Endometrium (tissue), 2 donors: ENCODE results near the gene ATXN7L1.
"Not testable (repeated sequence)": the region's sequence is repeated elsewhere in the genome, so short reads cannot be mapped to it uniquely, and the experiment has no call there.

Experiments used
- FAIRE-seq: peaks from 2 replicates; lab custom pipeline; 2012; peaks lifted over from hg19 to GRCh38; lab: Jason Lieb, UNC
- donor health status: control.
- donor health status: control.

Gene ATXN7L1

GRCh38 chr7:105860793-105861192, 15.6 kb downstream of the ATXN7L1 start:
- FAIRE-seq, result no peak

GRCh38 chr7:105857009-105857952, 19.1 kb downstream of the ATXN7L1 start:
- no peak for FAIRE-seq

DNA sequence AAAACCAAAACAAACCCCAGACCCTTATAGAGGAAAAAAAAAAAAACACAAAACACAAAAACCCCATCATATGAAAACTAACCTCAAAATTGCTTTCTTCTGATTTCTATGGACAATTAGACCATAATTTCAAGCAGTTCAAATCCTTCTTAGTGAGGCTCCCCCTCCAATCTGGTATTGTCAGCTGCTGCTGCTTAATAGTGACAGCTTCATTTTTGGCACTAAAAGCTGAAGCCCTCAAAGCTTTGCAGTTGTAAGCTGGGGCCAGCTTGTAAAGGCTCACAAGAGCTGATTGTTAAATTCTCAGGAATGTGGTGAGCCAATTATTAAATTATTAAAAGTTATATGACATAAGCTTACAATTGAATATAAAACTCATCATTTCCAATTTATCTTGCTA, 21.9 kb downstream of the ATXN7L1 start:
- FAIRE-seq, result no peak

DNA sequence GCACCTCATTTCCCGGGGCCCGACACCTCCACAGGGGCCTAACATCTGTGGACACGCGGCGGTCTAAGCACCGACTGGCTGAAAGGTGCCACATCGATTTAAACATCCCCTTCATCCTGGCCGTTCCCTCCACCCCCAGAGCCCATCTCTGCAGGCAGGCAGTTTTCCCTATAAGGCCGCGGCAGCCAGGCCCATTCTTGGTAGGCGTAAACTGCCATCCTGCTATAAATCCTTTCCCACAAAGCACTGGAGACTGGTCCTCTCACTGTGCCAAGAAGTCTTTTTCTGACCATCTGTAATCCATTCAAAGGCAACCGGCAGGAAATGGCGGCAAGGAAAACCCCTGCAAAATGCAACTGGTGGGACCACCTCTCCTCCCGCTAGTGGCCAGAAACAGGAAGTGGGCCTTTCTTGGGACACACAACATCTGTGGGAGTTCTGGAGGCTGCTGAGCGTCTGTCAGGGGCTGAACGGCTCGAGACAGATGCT, 22.4 kb downstream of the ATXN7L1 start:
- no peak for FAIRE-seq

- FAIRE-seq, result no peak
These were observed 25.3 kb downstream of the ATXN7L1 start for GRCh38 chr7:105851064-105851463.

DNA sequence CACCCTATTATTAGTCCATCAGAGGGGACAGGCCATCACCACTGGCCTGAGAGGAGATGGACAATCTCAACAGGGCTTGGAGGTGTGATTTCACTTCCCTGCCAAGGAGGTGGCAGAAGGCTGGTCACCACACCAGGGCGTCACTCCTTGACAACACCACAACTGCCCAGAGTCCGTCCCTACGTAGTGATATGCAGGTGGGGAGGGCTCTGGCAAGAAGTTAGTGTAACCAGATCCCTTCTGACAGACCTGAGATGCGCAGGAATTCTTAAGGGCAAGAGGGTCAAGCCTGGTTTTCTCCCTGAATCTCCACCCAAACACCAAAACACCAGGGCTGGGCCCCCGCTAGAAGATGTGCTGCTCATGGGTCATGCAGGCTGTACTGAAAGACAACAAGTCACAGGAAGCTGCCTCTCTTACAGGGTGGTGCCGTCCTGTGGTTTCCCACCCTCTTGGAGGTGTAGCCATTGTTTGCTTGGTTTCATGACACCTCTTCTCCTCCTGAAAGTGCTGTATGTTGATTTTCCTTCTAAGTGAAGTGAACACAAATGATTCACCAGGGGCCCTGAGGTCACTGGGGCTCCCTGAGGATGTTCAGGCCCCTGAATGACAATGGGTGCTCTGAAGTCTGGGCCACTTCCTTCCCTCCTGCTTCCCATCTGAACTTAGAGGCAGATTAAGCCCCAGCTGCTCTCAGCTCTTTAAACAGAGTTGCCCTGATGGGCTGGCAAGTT, 27.1 kb downstream of the ATXN7L1 start:
- no peak for FAIRE-seq

DNA sequence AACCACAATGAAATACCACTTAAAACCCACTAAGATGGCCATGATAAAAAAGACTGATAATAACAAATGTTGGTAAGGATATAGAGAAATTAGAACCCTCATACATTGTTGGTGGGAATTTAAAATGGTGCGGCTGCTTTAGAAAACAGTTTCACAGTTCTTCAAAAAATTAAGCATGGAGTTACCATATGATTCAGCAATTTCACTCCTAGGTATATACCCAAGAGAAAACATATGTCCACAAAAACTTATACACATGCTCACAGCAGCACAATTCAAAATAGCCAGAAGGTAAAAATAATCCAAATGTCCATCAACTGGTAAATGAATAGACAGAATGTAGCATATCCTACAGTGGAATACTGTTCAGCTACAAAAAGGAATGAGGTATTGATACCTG, 30.0 kb downstream of the ATXN7L1 start:
- no peak for FAIRE-seq

DNA sequence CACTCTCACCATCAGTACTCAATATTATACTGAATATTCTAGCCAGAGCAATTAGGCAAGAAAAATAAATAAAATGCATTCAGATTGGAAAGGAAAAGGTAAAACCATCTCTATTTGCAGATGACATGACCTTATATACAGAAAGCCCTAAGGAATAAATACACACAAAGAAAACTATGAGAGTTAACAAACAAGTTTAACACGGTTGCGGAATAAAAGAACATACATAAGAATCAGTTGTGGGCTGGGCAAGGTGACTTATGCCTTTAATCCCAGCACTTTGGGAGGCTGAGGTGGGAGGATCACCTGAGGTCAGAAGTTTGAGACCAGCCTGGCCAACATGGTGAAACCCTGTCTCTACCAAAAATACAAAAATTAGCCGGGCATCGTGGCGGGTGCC, 31.7 kb downstream of the ATXN7L1 start:
- not testable (repeated sequence) for FAIRE-seq

- FAIRE-seq, result no peak
These were observed 34.5 kb downstream of the ATXN7L1 start for GRCh38 chr7:105841866-105842265.

GRCh38 chr7:105840981-105841749, 35.2 kb downstream of the ATXN7L1 start:
- FAIRE-seq, result no peak

DNA sequence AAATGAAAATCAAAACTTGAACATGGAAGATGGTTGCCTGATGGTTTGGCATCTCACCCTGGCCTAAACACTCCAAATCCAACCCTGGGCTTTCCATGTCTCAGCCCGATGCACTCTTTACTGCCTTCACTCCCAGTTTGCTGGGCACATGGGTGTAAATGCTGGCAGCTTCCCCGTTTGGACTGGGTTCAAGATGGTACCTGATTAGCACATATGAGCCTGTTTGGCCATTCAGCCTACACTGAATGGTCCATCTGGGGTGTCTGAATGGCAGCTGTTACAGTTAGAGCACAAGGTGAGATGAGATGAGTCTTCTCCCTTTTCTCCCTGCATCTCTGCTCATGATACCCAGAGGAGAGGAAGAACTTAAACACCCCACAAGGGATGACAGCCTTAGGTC, 37.1 kb downstream of the ATXN7L1 start:
- no peak for FAIRE-seq

- no peak for FAIRE-seq
These were observed 37.7 kb downstream of the ATXN7L1 start for GRCh38 chr7:105838627-105839231.

DNA sequence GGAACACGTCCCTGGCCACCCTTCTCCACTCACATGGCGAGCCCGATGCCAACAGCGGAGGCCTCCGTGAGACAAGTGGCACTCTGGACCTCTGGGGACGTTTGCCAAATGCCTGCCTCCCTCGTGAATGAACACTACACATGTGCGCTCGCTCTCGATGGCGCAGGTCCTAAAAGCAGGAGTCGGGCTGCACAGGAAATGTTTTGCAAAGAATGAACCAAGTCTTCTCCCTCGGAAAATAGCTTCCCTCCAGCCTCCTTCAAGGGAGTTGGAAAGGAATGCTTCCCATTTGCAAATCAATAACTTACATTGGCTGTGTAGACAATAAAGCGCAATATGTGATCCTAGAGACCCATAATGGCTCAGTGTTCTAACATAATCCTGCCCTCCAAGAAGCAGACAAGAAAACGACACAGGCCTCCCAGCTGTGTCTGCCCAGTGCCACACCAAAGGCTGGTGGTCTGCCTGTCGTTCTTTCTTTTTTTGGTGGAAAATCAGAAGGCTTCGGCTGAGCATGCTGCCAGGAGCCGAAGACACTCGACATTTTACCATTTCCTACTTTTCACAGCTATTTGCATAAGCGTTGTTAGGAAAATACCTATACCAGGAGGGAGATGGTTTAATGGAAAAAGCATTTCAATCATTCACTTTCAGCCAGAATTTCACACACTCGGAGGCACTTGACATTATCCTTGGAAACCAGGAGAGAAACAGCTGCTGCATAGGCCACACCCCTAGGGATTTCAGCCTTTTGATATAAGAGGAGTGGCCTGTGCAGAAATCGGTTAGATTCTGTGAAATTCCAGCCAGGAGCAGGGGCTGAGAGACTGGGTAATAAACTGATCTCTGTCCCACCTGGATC, 38.4 kb downstream of the ATXN7L1 start:
- FAIRE-seq, result no peak

DNA sequence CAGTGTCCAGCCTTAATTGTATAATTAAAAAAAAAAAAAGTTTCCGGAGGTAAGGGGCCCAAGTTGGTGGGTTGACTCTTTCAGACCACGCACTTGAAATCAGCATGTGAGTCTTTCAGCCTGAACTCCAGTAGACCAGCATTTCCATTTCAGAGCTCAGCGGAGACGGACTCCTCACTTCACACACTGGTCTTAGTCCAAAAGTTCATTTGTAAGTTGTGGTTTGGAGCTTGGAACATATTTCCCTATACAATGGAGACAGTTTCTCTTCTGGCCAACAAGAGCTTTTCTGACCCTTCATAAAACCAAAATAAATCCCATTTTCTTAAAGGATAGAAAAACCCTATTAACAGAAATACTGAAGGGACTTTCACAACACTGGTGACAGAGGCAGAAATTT, 41.0 kb downstream of the ATXN7L1 start:
- no peak for FAIRE-seq

DNA sequence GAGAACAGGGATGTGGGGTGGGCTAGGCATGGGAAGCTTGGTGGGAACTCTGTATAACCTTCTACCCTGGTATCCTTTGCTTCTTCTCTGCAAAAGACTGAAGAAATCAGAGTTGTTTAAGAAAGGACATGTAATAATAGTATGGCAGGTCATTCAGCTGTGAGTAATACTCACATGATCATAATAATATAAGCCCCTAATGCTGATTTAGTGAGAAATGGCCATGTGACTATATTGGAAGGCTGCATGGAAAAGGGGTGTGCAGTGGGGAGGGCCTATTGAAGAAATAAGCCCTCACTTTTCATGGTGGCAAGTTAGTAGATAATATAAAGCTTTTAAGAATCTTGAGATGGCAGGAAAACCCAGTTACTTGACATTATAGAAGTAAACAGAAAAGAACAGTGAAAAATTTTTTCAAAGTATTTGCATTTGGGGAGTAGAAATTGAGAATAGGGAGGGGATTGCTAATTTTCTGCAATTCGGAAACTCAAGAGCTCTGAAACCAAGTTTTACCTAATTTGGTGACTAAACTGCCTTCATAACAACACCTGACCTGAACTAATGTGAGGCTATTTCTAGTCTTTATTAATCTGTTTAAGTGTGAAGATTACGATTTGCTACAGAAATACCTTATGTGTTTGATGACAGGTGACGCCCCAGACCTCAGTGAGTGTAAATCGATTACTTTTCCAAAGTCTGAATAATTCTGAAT, 44.4 kb downstream of the ATXN7L1 start:
- no peak for FAIRE-seq

- no peak for FAIRE-seq
These were observed 45.1 kb downstream of the ATXN7L1 start for GRCh38 chr7:105831302-105831620.

GRCh38 chr7:105830405-105831301, 45.7 kb downstream of the ATXN7L1 start:
- peak; percentile 37 for FAIRE-seq

DNA sequence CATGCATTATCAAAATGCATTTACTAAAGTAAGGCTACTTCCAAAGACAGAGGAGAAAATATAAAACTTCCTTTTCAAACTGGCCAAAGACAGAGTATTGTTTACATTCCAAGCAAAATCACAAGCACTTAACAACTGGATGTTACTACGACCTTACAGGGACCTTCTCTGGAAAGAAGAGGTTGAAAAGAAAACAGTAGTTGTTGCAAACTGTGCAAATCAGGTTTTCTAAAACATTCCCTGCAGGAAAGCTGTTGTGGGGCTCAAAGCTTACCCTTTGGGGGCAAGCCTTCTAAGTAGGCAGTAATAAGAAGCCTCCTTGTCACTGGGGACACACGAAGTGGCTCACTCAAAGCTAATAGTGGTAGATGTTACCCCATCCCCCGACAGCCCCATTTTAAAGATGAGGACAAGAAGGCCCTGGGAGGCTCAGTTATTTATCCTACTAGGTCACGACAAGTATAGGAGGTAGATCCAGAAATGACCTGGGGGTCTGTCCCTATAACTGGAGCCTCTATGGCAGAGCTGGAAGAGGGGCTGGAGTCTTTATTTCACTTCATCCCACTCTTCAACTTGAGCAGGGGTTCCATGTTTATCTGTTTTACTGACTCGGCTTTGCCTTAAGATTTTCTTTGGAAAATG, 46.6 kb downstream of the ATXN7L1 start:
- FAIRE-seq, result peak; percentile 82

DNA sequence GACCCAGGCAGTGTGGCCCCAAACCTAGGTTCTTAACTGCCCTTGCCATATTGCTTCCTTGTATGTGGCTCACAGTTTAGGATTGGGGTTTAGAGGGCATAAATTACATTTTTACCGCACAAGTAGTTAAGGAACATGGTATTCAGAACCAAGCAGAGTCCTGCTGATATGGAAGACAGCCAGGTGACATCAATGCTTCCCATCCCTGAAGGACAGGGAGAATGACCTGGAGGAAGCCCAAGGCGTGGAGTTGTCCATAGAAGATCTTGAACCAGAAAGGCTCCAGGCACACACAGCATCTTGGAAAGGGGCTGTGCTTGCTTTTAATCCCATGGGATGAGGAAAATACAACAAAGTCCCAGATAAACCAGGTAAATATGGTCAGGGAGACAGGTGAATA, 48.3 kb downstream of the ATXN7L1 start:
- FAIRE-seq, result no peak
